IPS-18c (cell line): ENCODE results near the gene CDC42BPB.
"Not testable (repeated sequence)": the region's sequence is repeated elsewhere in the genome, so short reads cannot be mapped to it uniquely, and the experiment has no call there.

Experiments used
- H3K4me3 ChIP-seq: 2 replicates; pipeline ENCODE4 v1.7.0; 2013; ENCODE audit warnings: low read depth, mild to moderate bottlenecking, low read length, moderate library complexity; ENCODE audit not compliant: insufficient read depth
- H3K9me3 ChIP-seq: one replicate; pipeline ENCODE4 v1.6.1; 2013; ENCODE audit warnings: mild to moderate bottlenecking, low read length, moderate library complexity; ENCODE audit not compliant: control insufficient read depth, insufficient read depth

The CDC42BPB gene

GRCh38 chr14:102902086-102902485 lies 155.3 kb downstream of the CDC42BPB start:
- H3K9me3 ChIP-seq, result peaks cover 6% of the 10 kb centered on the region
- H3K4me3 ChIP-seq, result no peak overlapping the region

- H3K9me3 ChIP-seq, result peaks cover 4% of the 10 kb centered on the region
- H3K4me3 ChIP-seq, result no peak overlapping the region
Measured at GRCh38 chr14:102901633-102902032, 155.7 kb downstream of the CDC42BPB start.

GRCh38 chr14:102900631-102901571 lies 156.4 kb downstream of the CDC42BPB start:
- no peak overlapping the region for H3K4me3 ChIP-seq
- peaks cover 2% of the 10 kb centered on the region for H3K9me3 ChIP-seq

- H3K9me3 ChIP-seq, result no peaks in the 10 kb centered on the region
- H3K4me3 ChIP-seq, result no peak overlapping the region
Measured at GRCh38 chr14:102899516-102899900, 157.8 kb downstream of the CDC42BPB start.

- H3K4me3 ChIP-seq, result no peak overlapping the region
- no peaks in the 10 kb centered on the region for H3K9me3 ChIP-seq
Measured at GRCh38 chr14:102898776-102899515, 158.4 kb downstream of the CDC42BPB start.

GRCh38 chr14:102898298-102898697 lies 159.1 kb downstream of the CDC42BPB start:
- Histone ChIP-seq H3K9me3 (no peaks in the 10 kb centered on the region), H3K4me3 (no peak overlapping the region)

- no peak overlapping the region for H3K4me3 ChIP-seq
- H3K9me3 ChIP-seq, result no peaks in the 10 kb centered on the region
Measured at GRCh38 chr14:102897299-102898027, 159.9 kb downstream of the CDC42BPB start.

- H3K4me3 ChIP-seq, H3K9me3 ChIP-seq: not testable (repeated sequence)
Measured at GRCh38 chr14:102896735-102897134, 160.6 kb downstream of the CDC42BPB start.

GRCh38 chr14:102893452-102893851 lies 163.9 kb downstream of the CDC42BPB start:
- no peaks in the 10 kb centered on the region for H3K9me3 ChIP-seq
- no peak overlapping the region for H3K4me3 ChIP-seq

GRCh38 chr14:102892651-102893050 lies 164.7 kb downstream of the CDC42BPB start:
- Histone ChIP-seq H3K4me3 (no peak overlapping the region), H3K9me3 (no peaks in the 10 kb centered on the region)

GRCh38 chr14:102891556-102891955 lies 165.8 kb downstream of the CDC42BPB start:
- Histone ChIP-seq H3K4me3 (no peak overlapping the region), H3K9me3 (no peaks in the 10 kb centered on the region)

GRCh38 chr14:102891111-102891510 lies 166.2 kb downstream of the CDC42BPB start:
- Histone ChIP-seq H3K4me3 (no peak overlapping the region), H3K9me3 (no peaks in the 10 kb centered on the region)

- Histone ChIP-seq H3K9me3 (no peaks in the 10 kb centered on the region), H3K4me3 (no peak overlapping the region)
Measured at GRCh38 chr14:102889615-102890014, 167.7 kb downstream of the CDC42BPB start.

- H3K4me3 ChIP-seq, result no peak overlapping the region
Measured at GRCh38 chr14:102888748-102889147, 168.6 kb downstream of the CDC42BPB start.

GRCh38 chr14:102885737-102886447 lies 171.5 kb downstream of the CDC42BPB start:
- no peak overlapping the region; the same call in 1 of the 2 replicates for H3K4me3 ChIP-seq
- H3K9me3 ChIP-seq, result no peaks in the 10 kb centered on the region

More at GRCh38 chr14:102888748-102889147, 168.6 kb downstream of the CDC42BPB start:
- no peaks in the 10 kb centered on the region for H3K9me3 ChIP-seq

- H3K9me3 ChIP-seq, result no peaks in the 10 kb centered on the region
- no peak overlapping the region for H3K4me3 ChIP-seq
Measured at GRCh38 chr14:102883554-102883953, 173.8 kb downstream of the CDC42BPB start.

GRCh38 chr14:102883089-102883541 lies 174.2 kb downstream of the CDC42BPB start:
- Histone ChIP-seq H3K4me3 (no peak overlapping the region), H3K9me3 (no peaks in the 10 kb centered on the region)
